Measurements from ENCODE around the gene BSN.

DNA sequence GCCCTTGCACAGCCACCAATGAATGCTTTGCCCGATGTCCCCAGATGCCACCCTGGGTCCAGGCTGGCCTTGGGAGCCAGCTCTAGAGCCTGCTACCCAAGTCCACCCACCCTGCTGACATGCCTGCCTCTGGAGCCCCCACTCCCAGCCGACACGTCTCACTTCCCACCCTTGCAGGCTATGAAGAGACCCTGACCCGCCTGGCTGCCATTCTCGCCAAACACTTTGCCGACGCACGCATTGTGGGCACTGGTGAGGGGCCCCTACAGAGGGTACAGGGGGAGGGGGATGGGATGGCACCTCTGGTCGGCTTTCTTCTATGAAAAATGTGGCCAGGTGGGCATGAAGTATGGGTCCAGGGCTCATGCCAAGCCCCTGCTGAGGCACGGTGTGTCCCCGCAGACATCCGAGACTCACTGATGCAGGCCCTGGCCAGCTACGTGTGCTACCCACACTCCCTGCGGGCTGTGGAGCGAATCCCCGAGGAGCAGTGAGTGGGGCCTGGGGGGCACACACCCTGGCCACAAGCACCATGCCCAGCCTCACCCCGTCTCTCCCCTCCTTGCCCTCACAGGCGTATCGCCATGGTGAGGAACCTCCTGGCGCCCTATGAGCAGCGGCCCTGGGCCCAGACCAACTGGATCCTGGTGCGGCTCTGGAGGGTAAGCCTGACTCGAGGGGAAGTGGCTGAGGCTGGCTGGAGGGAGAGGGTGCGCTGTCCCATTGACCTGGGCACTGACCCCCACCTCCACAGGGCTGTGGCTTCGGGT is 159.2 kb downstream of the BSN start:
- TF ChIP-seq, protein P1, sequence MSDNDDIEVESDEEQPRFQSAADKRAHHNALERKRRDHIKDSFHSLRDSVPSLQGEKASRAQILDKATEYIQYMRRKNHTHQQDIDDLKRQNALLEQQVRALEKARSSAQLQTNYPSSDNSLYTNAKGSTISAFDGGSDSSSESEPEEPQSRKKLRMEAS (IDR thresholded peaks at IDR 0.05; ENCODE audit: insufficient read depth, insufficient read length) = no peak
- TF ChIP-seq, protein P2, sequence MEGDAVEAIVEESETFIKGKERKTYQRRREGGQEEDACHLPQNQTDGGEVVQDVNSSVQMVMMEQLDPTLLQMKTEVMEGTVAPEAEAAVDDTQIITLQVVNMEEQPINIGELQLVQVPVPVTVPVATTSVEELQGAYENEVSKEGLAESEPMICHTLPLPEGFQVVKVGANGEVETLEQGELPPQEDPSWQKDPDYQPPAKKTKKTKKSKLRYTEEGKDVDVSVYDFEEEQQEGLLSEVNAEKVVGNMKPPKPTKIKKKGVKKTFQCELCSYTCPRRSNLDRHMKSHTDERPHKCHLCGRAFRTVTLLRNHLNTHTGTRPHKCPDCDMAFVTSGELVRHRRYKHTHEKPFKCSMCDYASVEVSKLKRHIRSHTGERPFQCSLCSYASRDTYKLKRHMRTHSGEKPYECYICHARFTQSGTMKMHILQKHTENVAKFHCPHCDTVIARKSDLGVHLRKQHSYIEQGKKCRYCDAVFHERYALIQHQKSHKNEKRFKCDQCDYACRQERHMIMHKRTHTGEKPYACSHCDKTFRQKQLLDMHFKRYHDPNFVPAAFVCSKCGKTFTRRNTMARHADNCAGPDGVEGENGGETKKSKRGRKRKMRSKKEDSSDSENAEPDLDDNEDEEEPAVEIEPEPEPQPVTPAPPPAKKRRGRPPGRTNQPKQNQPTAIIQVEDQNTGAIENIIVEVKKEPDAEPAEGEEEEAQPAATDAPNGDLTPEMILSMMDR (IDR thresholded peaks at IDR 0.05; ENCODE audit: extremely low read depth in 1 of 2, insufficient read depth in 1 of 2, low read depth in 1 of 2, low read length in 2 of 2) = no peak
- TF ChIP-seq POLR2AphosphoS5 (IDR thresholded peaks at IDR 0.05; ENCODE audit: insufficient read depth, low read depth, low read length) = no peak
- no peak for TF ChIP-seq POLR2A (IDR thresholded peaks at IDR 0.05; ENCODE audit: low read depth, low read length)
- TF ChIP-seq FOS (IDR thresholded peaks at IDR 0.05; ENCODE audit: borderline replicate concordance, insufficient read depth, low read length) = no peak
- TF ChIP-seq EZH2 (IDR thresholded peaks at IDR 0.05; ENCODE audit: borderline replicate concordance, low read depth, low read length, severe bottlenecking) = no peak
- TF ChIP-seq GATA2 (IDR thresholded peaks at IDR 0.05; ENCODE audit: insufficient read depth, insufficient read length, low read depth, low read length) = no peak

All from endothelial cell of umbilical vein (primary cell).